Astrocyte of the hippocampus (primary cell): ENCODE data around the gene CDC14B.

ENCODE experiments used
- DNase-seq: peaks from one replicate; pipeline ENCODE4 v3.0.0; 2011; ENCODE audit warnings: low read depth, low spot score

CDC14B gene

DNA sequence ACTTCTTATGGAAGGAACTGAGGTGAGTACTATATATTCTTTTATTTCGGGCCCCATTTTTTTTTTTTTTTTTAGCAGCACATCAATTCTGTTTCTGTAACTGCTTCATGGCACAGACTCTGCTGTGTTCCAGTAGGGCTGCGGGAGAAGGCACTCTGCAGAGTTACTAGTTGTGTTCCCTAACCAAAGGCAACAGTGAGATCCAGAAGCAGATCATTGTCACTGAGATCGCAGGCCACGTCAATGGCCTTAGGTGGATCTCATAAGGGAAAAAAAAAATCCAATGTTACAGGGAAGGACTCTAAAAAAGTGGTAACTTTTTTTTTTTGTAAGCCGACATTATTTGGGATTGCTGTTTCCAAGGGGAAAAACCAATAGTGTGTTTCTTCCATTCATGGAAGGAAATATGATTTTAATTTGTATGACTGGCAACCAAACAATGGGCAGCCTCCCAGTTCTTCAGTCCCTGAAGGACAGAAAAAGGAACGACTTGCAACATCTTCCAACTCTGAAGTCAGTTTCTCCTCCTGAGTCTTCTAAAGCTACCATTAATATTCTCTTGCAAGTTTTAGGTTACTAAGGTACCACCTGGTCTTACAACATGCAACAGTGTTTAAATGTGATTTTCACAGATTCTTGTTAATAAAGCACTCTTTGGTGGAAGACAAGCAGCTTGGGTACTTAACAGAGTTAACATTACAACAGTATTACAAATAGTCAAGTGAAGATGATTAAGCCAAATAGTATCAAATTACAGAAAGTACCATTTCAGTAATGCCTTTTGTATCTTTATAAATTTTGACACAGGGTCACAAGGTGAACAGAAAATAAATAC is 116.9 kb downstream of the CDC14B start:
- no peak for DNase-seq

DNA sequence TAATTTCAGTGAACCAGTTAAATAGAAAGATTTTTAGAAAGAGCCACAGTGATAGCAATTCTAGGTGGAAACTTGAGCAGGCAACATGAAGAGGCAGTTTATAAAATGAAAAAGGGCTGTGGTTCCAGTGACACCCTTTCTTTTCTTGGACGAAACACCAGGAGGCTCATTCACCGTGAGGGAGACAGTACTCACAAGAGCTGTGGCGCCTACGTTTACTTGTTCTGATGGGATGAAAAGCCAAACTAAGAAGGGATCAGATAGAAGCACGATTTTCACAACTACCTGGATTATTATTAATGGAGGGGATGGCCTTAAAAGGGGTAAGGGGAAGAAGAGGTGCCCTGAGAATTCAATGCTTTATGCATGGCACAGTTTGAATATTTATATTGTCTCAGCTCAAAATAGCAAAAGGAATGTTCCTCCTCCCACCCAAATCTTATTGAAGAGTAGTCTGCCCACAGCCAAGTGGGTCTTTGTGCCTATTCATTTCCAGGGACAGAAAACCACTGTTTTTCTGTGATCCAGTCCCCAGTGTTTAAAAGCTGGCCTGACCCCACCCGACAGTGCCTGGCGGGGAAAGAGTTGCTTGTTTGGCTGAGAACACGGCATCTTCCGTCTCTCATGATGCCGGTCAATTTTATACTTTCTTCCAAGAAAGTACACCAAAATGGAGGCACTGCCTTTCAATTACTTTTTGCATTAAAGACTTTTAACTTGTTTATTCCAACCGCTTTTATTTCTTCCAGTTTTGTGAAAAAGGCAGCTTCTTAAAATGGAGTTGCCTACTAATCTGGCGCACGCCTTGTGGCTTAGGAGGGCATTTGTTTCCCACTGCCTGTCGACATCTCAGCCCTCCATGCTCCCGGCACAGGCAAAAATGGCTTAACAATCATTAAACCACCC is 117.8 kb downstream of the CDC14B start:
- no peak for DNase-seq

DNA sequence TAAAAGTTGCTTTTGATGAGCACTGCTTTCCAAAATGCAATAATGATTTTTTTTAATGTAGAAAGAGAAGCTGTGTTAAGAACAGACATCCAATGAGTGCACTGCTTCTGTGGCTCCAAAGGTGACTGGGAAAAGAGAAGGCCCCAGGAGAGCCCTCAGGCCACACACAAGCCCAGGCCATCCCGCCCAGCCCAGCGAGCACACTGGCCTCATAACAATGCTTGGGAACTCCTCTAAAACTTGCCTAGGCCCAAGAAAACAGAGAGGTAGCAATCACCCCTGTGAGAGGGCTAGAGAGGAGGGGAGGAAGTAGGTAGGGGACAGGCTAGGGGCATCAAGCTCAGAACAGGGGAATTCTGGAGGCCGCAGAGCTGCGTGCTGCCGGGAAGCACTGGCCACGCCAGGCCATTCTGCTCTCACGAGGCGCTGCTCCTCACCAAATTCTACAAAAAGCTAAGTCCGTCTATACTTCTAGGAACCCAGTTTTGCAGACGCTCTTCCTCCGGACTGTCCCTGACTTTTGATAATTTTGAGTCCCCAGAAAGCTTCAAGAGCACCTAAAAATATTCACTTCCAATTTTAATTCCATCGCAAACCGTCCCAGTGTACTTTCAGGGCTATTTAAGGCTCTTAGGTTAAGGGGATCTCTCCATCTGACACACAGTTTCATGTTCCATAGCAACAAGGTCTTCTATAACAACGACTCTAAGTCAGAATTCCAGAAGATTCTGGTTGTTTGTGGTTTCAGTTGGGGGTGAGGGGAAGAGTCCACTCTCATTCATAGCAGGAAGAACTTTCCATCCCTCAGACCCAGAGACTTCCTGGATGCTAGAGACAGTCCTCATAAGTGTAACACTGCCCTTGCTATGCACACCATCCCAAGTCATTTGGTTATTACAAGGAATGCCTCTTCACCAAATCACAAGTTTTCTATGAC is 118.7 kb downstream of the CDC14B start:
- DNase-seq = no peak

DNA sequence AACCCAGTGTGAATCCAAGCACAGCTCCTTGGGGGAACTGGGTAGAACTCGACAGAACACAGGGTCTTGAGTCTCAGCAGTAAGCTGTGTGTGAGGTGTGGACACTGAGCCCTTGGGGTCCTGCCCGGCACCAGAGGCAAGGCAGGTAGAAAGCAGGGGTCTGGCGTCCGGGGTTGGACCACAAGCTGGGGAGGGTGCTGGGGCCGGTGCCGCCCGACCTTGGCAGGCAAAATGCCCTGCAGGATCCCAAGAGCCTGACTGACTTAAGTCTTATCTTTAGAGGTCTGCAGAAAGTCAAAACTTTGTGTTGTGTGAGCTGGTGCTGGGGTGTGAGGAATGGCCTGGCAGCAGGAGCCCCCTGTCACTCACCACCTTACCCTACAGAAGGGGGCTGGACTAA is 120.4 kb downstream of the CDC14B start:
- DNase-seq = no peak

DNA sequence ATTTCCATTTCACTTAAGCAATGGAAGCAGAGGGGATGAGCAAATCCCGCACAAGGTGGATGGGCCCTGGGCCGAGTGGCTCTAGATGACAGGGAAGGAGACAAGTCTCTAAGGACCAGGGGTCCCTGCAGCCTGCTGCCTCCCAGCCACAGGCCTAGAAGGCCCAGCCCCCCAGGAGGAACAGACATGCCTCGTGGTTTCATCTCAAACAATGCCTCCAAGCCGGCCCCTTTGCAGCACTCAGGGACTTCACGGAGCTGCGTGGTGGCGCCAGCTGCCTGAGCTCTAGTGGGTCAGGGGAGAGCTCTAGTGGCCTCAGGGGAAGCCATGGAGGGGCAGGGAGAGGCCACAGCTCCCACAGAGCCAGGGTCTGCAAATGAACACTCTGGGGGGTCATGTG is 120.8 kb downstream of the CDC14B start:
- DNase-seq = no peak

DNA sequence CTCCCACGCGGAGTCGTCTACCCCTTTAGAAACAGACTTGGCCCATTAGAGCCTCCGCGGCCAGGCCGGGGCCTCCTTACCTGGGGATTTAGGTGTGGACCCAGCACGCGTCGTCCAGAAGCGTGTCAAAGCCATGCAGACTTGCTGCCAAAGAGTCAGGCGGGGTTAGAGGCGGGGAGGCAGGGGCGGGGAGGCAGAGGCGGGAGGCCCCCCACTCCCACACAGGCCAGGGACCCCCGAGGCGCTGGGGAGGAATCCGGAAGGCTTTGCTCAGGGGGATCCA is 122.6 kb downstream of the CDC14B start:
- DNase-seq = no peak

DNA sequence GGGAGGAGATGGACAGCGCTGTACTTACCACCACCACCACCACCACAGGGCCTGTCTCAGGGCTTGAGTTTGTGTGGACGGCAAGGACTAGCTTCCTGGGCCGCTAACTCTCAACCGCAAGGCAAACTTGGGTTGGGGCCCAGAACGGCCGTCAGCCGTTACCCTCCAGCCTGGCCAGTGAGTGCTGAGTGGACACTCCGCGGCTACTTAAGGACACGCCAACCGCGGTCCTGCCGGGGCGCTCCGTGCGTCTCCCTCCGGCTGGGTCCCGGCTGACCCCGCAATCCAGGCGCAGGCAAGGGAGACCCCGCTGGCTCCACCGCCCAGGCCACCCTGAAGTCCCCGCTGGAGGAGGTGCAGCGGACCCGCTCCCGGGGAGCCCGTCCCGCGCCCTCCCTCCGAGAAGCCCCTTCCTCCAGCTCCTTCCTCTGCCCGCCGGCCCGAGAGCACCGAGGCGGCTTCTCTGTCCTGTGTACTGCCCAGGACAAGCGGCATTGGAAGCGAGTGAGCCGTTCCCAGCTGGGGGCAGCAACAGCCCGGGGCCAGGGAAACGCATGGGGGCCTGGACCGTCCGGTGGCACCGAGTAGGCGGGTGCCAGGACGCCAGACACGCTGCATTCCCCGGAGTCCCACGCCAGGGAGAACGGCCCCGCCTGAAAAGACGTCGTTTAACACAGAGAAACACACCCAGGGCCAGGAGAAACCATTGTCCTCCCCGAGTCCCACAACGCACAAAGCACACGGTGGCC is 123.1 kb downstream of the CDC14B start:
- DNase-seq = no peak

DNA sequence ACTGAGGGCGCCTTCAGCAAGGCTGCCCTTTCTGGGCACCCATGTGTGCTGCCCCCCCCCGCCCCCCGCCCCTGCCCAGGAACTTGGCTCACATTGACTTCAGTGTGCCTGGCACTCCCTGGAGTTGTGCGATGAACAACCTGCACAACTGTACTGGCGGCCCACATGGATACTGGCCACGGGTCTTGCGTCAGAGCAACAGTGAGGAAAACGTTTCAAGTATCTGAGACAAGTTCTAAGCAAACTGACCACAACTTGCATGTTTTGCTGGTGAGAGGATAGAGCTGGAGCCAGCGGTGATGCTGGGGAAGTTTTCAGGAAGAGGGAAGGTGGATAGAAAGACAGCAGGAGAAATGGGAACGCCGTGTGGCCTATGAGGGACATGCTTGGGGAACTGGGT is 124.3 kb downstream of the CDC14B start:
- DNase-seq = peak; percentile 89

DNA sequence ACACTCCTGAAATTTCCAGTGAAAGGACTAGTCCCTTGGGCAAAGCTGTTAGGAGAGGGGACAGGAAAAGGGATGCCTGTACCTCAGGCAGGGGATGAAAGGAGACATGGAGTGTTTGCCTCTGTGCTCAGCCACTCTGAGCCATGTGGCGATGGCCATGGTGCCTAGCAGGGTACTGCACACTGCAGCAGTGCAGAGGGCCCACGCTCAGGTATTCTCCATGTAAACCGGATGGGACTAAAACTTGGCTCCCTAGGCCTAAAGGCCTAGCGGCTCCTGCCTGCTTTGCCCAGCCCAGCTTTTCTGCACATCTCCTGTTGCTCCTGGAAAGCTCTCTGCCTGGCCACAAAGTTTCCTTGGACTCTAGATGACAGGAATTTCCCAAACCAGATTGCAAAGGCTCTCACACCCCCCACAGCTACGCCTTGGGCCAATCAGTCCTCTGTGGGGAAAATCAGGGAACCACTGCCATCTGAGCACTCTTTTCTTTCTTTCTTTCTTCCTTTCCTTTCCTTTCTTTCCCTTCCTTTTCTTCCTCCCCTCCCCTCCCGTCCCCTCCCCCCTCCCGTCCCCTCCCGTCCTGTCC is 125.3 kb downstream of the CDC14B start:
- peak; percentile 40 for DNase-seq

DNA sequence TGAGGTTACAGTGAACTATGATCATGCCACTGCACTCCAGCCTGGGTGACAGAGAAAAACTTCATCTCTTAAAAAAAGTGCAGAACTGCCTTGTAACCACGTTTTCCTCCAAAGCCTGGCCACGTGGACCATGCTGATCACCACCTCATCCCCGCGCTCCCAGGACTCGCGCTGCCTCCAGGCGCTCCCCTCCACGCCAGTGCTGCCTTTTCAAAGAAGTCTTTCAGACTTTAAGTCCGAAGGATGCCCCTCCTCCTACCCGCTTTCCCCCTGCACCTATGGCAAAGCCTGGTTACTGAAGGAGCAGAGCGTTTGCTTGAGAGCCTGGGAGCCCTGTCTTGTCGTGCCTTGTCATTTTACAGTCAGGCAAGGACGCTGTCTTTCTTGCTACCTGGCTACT is 125.9 kb downstream of the CDC14B start:
- DNase-seq = no peak

DNA sequence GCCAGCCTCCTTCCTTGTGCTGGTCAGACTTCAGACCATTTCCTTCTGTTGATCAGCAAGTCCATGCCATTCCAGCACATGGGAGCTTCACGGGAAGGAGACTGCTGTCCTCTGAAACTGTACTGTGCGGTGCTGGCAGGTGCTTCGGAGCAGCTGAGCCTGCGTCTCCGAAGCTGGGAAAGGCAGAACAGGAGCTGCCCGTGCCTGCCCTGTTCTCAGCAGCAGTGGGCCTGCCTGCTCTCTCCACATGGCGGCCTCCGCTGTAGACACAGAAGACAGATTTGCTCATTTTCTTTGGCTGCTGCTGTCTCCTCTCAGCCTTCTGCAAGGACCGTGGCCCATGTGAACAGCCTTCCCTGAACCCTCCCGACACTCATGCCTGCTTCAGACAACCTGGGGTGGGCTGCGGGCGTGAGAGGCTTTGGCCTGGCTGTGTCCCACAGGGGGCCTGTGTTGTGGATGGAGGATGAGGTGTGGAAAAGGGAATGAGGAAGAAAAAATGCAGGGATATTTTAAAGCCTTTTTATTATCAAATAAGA is 126.6 kb downstream of the CDC14B start:
- DNase-seq = no peak

DNA sequence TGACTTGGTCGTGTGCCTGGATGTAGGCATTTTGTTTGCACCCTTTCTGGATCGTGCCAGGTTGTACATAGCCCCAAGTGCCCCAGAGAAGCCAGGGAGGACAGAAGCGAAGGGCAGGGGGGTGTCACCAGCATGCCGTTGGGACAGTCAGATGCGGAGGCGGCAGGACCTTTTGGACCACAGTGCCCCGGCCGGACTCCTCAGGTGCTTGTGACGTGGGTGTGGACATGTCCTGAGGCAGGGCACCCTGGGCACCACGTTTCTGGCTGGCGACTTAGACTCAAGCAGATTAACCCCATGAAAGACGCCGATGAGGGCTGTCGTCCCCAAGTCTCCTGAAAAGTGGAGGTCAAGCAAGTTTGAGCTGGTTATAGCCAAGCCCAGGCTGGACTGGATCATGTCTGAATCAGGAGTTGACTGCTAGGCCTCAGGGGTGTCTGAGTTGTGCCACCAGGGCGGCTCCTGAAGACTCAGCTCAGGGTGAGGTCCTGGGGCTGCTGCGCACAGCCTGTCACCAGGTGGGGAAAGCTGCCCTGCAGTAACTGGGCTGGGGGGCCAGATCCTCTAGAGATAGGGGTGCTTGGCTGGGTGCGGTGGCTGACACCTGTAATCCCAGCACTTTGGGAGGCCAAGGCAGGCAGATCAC is 127.6 kb downstream of the CDC14B start:
- no peak for DNase-seq

DNA sequence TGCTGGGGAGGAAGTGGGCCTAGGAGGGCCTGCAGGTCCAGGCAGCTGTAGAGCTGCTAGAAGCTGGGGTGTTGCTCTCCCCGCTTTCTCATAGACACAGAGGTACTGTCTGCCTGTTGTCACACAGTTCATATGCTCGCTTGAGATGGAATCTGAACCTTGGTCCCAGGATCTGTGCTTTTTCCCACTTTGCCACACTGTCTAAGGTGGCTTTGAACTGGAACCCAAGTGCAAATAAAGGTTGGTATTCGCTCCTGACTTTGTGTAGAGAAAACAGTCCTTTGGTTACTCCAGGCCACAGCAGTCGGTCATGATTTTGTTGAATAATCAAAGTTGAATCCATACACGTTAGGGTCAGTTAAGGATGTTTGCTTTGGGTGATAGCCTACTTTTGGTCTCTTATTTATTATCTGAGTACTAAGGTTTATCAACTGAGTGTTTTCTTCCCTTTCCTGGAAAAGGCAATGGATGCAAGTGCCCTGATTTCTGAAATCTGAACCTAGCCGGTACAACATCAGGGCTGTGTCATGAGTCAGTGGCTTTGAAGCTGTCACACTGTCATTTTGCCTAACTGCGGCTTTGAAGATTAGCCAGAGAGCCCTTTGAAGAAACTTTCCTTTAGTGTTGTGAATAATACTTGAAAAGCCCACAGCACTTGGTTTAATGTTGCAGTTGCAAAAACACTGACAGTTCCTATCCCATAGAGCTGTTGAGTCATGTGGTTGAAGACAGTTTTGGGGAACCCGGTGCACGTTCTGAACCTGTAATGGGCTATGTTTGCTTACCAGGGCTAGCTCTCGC is 128.4 kb downstream of the CDC14B start:
- peak; percentile 86 for DNase-seq

DNA sequence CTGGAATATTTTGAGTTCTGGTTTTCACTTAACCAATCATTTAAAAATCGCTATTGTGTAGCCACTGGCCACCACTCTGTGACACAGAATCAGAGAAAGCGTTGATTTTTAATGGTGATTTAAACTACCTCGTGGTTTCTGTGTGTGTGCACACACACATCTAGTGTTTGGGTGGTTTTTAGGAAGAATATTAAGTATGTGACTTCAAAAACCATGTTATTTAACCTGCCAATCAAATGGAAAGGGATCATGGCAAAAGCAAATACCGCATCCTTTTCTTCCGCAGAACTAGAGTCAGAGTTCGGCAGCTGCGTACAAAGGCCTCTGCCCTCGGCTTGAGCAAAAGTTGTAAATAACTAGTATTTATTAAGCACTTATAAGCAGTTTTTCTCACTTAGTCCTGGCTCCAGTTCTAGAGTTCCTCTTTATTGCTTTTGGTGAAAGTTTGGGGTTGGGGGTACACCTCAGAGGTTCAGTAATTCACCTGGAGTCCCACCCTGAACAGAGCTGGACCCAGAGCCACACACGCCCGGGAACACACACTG is 129.0 kb downstream of the CDC14B start:
- DNase-seq = no peak

DNA sequence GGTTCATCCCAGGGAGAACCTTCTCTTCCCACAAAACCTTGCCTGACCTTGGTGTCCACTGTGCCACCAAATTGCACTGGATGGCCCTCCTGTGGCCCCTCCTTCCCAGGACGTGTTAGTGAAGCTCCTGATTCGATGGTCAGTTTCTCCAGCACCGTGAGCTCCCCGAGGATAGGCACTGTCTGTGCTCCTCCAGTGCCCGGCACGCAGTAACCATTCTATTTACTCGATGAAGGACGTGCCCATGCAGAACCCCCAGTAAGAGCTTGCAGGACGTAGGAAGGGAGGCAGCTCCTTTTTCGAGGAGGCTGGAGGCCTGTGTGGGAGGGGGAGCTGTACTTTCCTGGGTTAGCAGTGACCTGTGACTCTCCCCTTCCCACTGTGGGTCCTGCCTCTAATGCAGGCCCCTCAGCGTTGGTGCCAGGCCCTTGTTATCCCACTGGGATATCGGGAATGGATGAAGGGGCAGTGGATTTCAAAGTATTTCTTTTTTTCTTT is 130.1 kb downstream of the CDC14B start:
- DNase-seq = no peak

DNA sequence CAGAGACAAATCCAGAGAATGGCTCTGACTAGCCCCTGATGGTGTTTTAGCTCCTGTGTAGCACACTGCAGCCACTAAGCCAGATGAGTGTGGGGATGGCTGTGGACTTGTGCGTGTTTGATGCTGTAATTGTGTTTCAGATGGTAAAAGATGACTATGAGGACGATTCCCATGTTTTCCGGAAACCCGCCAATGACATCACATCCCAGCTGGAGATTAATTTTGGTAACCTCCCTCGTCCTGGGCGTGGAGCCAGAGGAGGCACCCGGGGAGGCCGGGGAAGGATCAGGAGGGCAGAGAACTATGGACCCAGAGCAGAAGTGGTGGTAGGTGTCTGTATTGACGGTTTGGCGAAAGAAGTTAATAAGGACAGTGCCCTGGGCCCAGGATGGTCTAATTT is 131.7 kb downstream of the CDC14B start:
- DNase-seq = no peak

DNA sequence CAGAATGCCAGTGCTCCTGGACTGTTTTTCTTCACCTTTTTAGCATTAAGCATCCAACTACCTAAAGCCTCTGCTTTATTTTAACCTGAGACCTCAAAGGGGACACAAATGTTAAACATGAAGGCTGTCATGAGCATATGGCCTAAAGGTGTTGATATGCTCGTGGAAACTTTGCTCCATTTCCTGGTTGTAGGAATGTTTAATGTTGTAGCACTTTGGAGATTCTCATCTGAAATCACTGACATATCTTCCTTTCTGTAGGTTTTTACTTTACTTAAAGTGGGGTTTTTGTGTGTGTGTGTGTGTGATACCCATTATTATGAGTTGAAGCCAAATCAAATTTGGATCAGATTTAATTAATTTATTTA is 132.6 kb downstream of the CDC14B start:
- no peak for DNase-seq

DNA sequence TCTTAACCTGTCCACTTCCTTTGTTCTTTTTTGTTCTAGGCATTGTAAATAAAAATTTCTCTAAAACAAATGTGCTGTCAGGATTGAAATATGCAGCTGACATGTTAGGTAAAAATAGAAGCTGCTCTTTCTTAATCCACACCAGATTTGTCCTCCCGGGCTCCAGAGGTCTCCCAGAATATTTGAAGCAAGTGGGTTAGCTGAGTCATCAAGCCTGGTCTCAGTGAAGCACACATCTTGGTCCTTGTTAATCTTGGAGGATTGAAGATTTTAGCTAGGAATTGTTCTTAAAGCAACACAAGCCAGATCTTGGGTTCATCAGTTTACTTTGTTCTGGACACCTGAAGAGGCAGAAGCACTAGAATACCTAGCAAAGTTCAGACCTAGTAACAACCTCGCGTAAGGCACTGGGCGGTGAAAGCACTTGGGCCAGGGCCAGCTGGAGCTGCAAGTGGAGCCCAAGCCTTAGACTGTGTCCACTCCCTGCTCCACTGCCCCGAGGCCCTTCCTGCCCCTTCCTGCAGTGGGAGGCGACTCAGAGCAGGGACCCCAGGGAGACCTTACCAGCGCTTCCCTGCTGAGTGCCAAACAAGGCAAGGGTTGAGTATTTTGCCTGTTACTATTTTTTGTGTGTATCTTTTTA is 133.1 kb downstream of the CDC14B start:
- DNase-seq = peak; percentile 69
